Adipocyte (in vitro differentiated cells): ENCODE data around the gene MRPS23.

ENCODE experiments used
- DNase-seq: peaks from one replicate; pipeline ENCODE4 v3.0.0-alpha.2; 2015; ENCODE audit warnings: low read depth
- H3K27me3 ChIP-seq: replicated peaks from 2 replicates; pipeline ENCODE4 v1.7.0; 2013; ENCODE audit warnings: mild to moderate bottlenecking, low read length, moderate library complexity; ENCODE audit not compliant: control insufficient read depth, insufficient read depth
- H3K36me3 ChIP-seq: 2 replicates; pipeline ENCODE4 v1.7.0; 2013; ENCODE audit warnings: low read length, mild to moderate bottlenecking, moderate library complexity; ENCODE audit not compliant: control insufficient read depth, insufficient read depth, severe bottlenecking
- H3K4me1 ChIP-seq: 2 replicates; pipeline ENCODE4 v1.7.0; 2013; ENCODE audit warnings: mild to moderate bottlenecking, low read length, moderate library complexity; ENCODE audit not compliant: control insufficient read depth, insufficient read depth
- H3K4me3 ChIP-seq: 2 replicates; pipeline ENCODE4 v1.7.0; 2013; ENCODE audit warnings: mild to moderate bottlenecking, low read length, moderate library complexity
- H3K9ac ChIP-seq: 2 replicates; pipeline ENCODE4 v1.7.0; 2013; ENCODE audit warnings: mild to moderate bottlenecking, low read length, moderate library complexity
- H3K9me3 ChIP-seq: 2 replicates; pipeline ENCODE4 v1.7.0; 2013; ENCODE audit warnings: mild to moderate bottlenecking, low read length, moderate library complexity; ENCODE audit not compliant: control insufficient read depth

MRPS23 gene

DNA sequence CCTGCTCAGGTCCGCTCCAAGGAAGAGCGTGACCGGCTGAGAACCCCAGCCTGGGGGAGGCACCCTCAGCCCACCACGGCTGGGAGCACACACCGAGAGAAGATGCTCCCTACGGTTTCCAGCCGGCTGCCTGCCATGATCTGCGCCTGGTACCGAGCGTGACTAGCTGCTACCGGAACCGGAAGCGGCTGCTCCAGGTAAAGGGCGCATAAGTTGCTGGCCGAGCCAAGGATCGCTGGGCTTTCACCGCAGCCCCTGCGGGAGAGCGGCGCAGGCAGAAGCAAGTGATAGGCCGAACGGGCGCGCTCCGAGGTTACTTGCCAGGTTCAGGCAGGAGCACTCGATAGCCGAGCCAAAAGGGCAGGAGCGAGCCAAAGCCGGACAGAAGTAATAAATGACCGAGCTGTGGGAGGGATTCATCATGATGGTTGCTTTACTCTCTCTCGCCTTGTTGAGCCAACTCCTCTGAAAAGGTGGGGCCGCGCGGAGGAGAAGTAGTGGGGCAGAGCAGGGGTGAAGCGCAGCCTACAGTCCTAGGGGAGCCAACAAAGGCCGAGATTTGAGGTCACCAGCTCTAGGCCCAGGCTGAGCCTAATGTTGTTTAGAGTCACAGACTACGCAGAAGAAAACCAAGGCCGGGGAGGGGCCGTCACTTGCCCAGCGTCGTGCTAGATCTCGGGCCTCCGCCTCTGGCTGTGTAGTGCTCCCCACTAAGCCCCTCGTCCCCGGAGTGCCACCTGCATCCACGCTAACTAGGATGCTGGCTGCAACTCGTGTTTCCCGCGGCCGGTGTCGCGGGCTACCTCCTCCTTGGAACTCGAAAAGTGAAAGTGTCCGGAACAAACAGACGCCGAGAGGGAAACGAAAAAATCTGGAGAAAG, at the start of gene MRPS23:
Gene MRPS23, minus strand, starts transcription at position 171 of the 881 bp plus-strand sequence. Its CDS starts 34 bp downstream, at position 137.
- peak within 1 kb of the TSS; percentile 97 for H3K4me3 ChIP-seq
- H3K9ac ChIP-seq, result peak within 1 kb of the TSS; percentile 90
- DNase-seq, result peak; percentile 99
- peaks cover 25% of the 10 kb centered on the region for H3K4me1 ChIP-seq
- H3K9me3 ChIP-seq, result no peaks in the 10 kb centered on the region
- H3K27me3 ChIP-seq, result no peaks in the 10 kb centered on the region
- H3K36me3 ChIP-seq, result peaks cover 7% of the 10 kb centered on the region

GRCh38 chr17:57899391-57899790, 49.5 kb upstream of the MRPS23 start:
- Histone ChIP-seq H3K27me3 (no peaks in the 10 kb centered on the region), H3K4me1 (peaks cover 43% of the 10 kb centered on the region), H3K36me3 (peaks cover 6% of the 10 kb centered on the region), H3K9ac (peak overlapping the region; percentile 77), H3K4me3 (no peak overlapping the region), H3K9me3 (no peaks in the 10 kb centered on the region)
- no peak for DNase-seq

DNA sequence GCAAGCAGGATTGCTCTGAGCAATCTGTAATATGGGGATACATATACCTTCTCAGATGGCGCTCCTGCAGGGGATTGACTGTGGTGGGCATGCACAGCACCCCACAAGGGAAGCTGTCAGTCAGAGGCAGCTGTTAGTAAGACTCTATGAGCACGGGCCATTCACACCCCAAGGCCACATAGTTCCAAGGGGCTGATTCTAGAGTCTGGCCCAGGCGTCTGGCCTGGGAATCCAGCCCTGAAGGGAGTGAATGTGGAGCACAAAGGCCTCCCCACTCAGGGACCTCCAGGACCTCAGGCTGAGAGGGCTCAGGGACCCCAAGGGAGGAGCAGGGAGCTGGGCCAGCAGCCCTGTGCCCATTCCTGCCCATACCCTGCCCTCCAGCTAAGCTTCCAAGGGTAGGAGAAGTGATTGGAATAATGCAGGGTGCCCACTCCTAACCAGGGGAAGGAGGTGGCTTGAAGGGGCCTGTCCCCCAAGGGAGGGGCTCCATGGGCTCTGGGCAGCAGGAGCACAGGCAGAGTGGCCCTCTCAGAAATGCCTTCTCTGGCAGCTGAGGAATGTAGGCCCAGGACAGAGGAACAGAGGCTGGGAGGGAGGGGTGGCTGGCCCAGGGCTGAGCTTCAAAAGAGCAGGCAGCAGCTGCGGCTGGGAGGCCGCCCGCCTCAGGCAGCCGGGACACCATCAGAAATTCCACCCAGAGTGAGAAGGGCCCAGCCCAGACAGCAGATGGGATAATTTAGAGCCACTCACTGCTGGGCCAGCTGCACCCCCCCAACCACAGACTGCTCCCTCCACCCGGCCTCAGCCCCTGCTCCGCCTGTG, 48.9 kb upstream of the MRPS23 start:
- Histone ChIP-seq H3K36me3 (peaks cover 6% of the 10 kb centered on the region), H3K4me1 (peaks cover 48% of the 10 kb centered on the region)
- peak; percentile 88 for DNase-seq

GRCh38 chr17:57895382-57896060, 45.7 kb upstream of the MRPS23 start:
- H3K27me3 ChIP-seq, result no peaks in the 10 kb centered on the region
- H3K9me3 ChIP-seq, result no peaks in the 10 kb centered on the region
- H3K4me1 ChIP-seq, result peaks cover 63% of the 10 kb centered on the region
- H3K4me3 ChIP-seq, result no peak overlapping the region
- no peak for DNase-seq
- no peak overlapping the region for H3K9ac ChIP-seq
- H3K36me3 ChIP-seq, result no peaks in the 10 kb centered on the region

More for the DNA sequence above, 48.9 kb upstream of the MRPS23 start:
- no peak overlapping the region for H3K4me3 ChIP-seq
- H3K9me3 ChIP-seq, result no peaks in the 10 kb centered on the region
- peak overlapping the region; percentile 77 for H3K9ac ChIP-seq
- no peaks in the 10 kb centered on the region for H3K27me3 ChIP-seq

- H3K4me1 ChIP-seq, result peaks cover 65% of the 10 kb centered on the region
- DNase-seq, result no peak
- H3K36me3 ChIP-seq, result no peaks in the 10 kb centered on the region
- no peak overlapping the region for H3K4me3 ChIP-seq
- no peak overlapping the region for H3K9ac ChIP-seq
- no peaks in the 10 kb centered on the region for H3K27me3 ChIP-seq
- no peaks in the 10 kb centered on the region for H3K9me3 ChIP-seq
These were observed 45.0 kb upstream of the MRPS23 start for GRCh38 chr17:57894848-57895247.

DNA sequence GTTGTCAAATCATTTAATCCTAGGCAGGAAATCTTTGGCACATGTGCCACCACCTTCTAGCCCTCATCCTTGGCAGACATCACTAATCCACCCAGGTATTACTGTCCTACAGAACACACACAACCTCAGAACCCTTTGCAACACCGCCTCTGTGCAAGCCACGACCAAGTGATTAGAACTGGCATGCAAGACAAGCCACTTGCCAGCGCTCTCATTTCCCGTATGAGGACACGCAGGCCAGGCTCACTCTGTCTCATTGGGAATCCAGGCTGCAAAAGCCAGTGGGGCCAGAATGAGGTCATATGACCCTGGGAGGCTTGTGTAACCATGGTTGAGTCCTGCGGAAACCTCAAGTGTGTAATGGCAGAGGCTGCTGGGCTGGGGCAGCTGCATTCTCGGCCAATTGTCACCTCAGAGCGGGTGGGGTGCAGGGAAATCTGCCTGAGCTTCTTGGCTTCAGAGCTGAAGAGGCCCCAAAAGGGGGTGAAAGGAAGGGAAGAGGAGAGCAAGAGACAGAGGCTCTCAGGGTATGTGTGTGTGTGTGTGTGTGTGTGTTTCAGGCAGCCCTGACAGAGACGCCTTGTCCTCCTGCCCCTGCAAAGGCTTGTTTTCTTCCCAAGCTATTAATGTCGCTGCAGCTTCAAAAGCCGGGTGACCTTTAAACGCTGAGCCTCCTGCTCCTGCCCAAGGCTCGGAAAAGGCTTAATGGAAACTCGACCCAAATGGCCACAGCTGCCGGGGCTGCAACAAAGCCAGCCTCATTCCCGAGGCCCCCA, 43.2 kb upstream of the MRPS23 start:
- DNase-seq, result peak; percentile 98
- H3K4me3 ChIP-seq, result peak overlapping the region; percentile 67
- H3K9ac ChIP-seq, result peak overlapping the region; percentile 84
- no peaks in the 10 kb centered on the region for H3K27me3 ChIP-seq
- H3K4me1 ChIP-seq, result peaks cover 65% of the 10 kb centered on the region
- no peaks in the 10 kb centered on the region for H3K9me3 ChIP-seq
- H3K36me3 ChIP-seq, result no peaks in the 10 kb centered on the region

GRCh38 chr17:57892146-57892819, 42.4 kb upstream of the MRPS23 start:
- peak overlapping the region; percentile 35 for H3K4me3 ChIP-seq
- peak overlapping the region; percentile 77 for H3K9ac ChIP-seq
- H3K27me3 ChIP-seq, result no peaks in the 10 kb centered on the region
- H3K9me3 ChIP-seq, result no peaks in the 10 kb centered on the region
- peak; percentile 96 for DNase-seq
- no peaks in the 10 kb centered on the region for H3K36me3 ChIP-seq
- H3K4me1 ChIP-seq, result peaks cover 68% of the 10 kb centered on the region

- Histone ChIP-seq H3K9ac (peak overlapping the region; percentile 64), H3K4me1 (peaks cover 68% of the 10 kb centered on the region), H3K9me3 (no peaks in the 10 kb centered on the region), H3K27me3 (no peaks in the 10 kb centered on the region), H3K36me3 (no peaks in the 10 kb centered on the region), H3K4me3 (no peak overlapping the region)
- no peak for DNase-seq
These were observed 41.0 kb upstream of the MRPS23 start for GRCh38 chr17:57890857-57891232.

GRCh38 chr17:57889892-57890856, 40.3 kb upstream of the MRPS23 start:
- DNase-seq, result peak; percentile 89
- H3K27me3 ChIP-seq, result no peaks in the 10 kb centered on the region
- H3K9ac ChIP-seq, result peak overlapping the region; percentile 64
- H3K9me3 ChIP-seq, result no peaks in the 10 kb centered on the region
- H3K4me3 ChIP-seq, result no peak overlapping the region
- peaks cover 68% of the 10 kb centered on the region for H3K4me1 ChIP-seq
- peaks cover under 1% of the 10 kb centered on the region for H3K36me3 ChIP-seq
